IgD-negative memory B cell (primary cell): ENCODE results near the gene CMTR1. TPM values are rescaled to one million over a fixed set of nuclear protein-coding genes. Genes with fewer than 3 reads are reported as not detected.

Source experiments
- H3K27ac Mint-ChIP-seq, 3 donors: one replicate each; pipeline ENCODE4 v1.8.0; 2020 to 2022; ENCODE audit warnings: mild to moderate bottlenecking in 3 of 3, mixed read lengths in 3 of 3, moderate library complexity in 1 of 3
- H3K27me3 Mint-ChIP-seq: one replicate; pipeline ENCODE4 v1.8.0; 2021; ENCODE audit warnings: mixed read lengths
- H3K36me3 Mint-ChIP-seq: one replicate; pipeline ENCODE4 v1.8.0; 2020; ENCODE audit warnings: mild to moderate bottlenecking, mixed read lengths
- H3K4me1 Mint-ChIP-seq, 3 donors: one replicate each; pipeline ENCODE4 v1.8.0; 2020 to 2022; ENCODE audit warnings: mixed read lengths in 3 of 3, mild to moderate bottlenecking in 1 of 3
- H3K4me3 Mint-ChIP-seq, 4 donors: one replicate each; pipeline ENCODE4 v1.8.0; 2020 to 2022; ENCODE audit warnings: mild to moderate bottlenecking in 4 of 4, mixed read lengths in 4 of 4, moderate library complexity in 3 of 4
- H3K9me3 Mint-ChIP-seq, 3 donors: one replicate each; pipeline ENCODE4 v1.8.0; 2020 to 2021; ENCODE audit warnings: mixed read lengths in 3 of 3, mild to moderate bottlenecking in 1 of 3
- polyA plus RNA-seq: library from polyadenylated mRNA; unstranded; fragments of 300-500 nt; fragmentation: Illumina TruSeq; gene quantifications from one replicate; pipeline ENCODE4 v1.2.3, GENCODE V29; 2021

CMTR1 gene
- polyA plus RNA-seq, 1 donor from 2014 or later, result 27.5 TPM

DNA sequence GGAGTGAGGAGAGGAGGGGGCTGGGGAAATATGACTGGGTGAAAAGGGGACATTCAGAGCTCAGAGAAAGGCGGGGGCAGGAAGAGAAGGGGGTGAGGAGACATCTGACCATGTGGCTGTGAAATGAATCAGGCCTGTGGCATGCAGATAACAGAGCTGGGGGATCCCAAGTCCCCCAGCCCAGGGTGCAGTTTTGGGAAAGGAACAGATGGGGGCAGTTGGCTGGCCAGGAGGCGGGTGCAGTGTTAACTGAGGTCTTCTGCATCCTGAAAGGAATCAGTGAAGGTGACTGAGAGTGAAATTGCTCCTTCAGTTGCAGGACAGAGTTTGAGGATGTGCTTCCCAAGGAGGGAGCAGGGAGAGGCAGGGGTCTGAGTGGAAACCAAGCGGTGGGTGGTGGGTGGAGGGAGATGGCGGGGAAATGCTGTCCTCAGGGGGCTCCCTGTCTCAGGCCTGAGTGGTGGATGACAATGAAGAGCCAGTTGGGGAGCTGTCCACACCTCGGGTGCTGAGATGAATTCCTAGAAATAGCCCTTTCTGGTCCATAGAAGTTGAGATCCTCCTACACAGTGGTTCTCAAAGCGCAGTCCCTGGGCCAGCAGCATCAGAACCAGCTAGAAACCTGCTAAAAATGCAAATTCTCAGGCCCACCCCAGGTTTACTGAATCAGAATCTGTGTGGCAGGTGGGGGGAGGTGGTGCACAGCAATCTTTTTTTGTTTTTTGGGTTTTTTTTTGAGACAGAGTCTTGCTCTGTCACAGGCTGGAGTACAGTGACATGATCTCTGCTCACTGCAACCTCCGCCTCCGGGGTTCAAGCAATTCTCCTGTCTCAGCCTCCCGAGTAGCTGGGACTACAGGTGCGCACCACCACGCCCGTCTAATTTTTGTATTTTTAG lies 92.7 kb downstream of the CMTR1 start:
- Mint-ChIP-seq H3K4me1 (peaks cover 4 to 28% (median 27%) of the 10 kb centered on the region in 3 donors), H3K4me3 (no peak overlapping the region), H3K27ac (peak overlapping the region in 2 of 3 donors; percentile 68 to 82), H3K9me3 (no peaks in the 10 kb centered on the region), H3K36me3 (peaks cover 3% of the 10 kb centered on the region), H3K27me3 (no peaks in the 10 kb centered on the region)

DNA sequence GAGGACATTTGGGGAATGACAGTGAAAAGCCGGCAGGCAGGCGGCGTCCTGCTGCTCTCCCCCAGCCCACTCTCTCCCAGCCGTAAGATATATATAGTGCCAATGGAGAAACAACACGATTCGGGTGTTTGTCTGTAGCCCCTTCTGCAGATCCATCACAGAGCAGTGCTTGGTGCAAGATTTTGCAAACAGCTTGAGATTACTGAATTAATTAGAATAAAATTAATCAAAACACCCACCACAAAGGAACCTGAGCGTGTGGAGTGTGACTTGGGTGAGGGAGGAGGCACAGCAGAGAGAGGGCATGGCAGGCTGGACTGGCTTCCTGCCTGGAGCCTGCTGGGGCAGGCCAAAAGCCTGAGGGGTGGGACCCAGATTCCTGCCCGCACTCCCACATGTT lies 95.5 kb downstream of the CMTR1 start:
- no peak overlapping the region for H3K4me3 Mint-ChIP-seq
- H3K27ac Mint-ChIP-seq, result peak overlapping the region in 1 of 3 donors; percentile 1
- peaks cover 5% of the 10 kb centered on the region for H3K36me3 Mint-ChIP-seq
- no peaks in the 10 kb centered on the region for H3K9me3 Mint-ChIP-seq
- peaks cover 4 to 19% (median 18%) of the 10 kb centered on the region in 3 donors for H3K4me1 Mint-ChIP-seq
- peaks cover 2% of the 10 kb centered on the region for H3K27me3 Mint-ChIP-seq

DNA sequence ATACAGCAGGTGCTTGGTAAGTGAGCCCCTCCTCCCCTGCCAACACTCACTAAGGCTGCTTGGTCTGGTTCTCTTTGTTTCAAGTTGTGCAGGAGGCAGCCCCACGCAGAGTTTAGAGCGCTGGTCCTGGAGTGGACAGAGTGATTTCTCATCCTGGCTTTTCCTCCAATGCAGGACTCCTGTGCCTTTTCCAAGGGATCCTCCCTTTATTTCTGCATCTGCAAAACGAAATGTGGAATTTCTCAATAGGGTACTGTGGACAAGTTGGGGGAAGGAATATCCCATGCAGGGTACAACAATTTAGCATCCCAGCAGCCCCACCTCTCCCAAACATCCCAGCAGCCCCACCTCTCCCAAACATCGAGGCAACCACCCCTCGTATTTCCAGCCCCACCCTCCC lies 97.3 kb downstream of the CMTR1 start:
- Mint-ChIP-seq H3K9me3 (no peaks in the 10 kb centered on the region), H3K4me3 (peak overlapping the region in 1 of 4 donors; percentile 39), H3K27me3 (peaks cover 2% of the 10 kb centered on the region), H3K4me1 (peaks cover 0 to 17% (median 17%) of the 10 kb centered on the region in 3 donors), H3K27ac (peak overlapping the region in 1 of 3 donors; percentile 42), H3K36me3 (peaks cover 5% of the 10 kb centered on the region)

DNA sequence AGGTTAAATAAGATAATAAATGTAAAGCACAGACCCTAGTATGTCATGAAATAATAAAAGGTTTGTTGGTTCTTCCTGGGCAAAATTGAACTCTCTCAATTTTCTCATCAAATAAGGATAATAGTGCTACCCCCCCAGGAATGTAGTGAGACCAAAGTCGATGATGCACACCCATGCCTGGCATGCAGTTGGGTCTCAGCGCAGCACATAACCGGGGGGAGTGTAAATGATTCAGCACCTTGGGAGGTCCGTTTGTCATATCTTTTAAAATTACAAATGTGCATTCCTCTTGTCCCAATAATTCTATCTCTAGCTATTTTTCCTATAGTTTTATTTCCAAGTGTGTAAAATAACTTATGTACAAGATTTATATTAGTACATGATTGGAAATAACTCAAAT lies 98.0 kb downstream of the CMTR1 start:
- no peaks in the 10 kb centered on the region for H3K9me3 Mint-ChIP-seq
- H3K27me3 Mint-ChIP-seq, result peaks cover 2% of the 10 kb centered on the region
- H3K36me3 Mint-ChIP-seq, result peaks cover 4% of the 10 kb centered on the region
- H3K4me3 Mint-ChIP-seq, result no peak overlapping the region
- peaks cover 6 to 23% (median 13%) of the 10 kb centered on the region in 3 donors for H3K4me1 Mint-ChIP-seq
- no peak overlapping the region for H3K27ac Mint-ChIP-seq

Other genes starting within 250 kb of the CMTR1 start
- gene TBC1D22B, start 175.4 kb upstream of the CMTR1 start, polyA plus RNA-seq, result 6.9 TPM
- gene TMEM217, start 175.1 kb upstream of the CMTR1 start, polyA plus RNA-seq, result not detected
- 15.4 TPM for gene RNF8, start 79.2 kb upstream of the CMTR1 start, polyA plus RNA-seq
- 82.4 TPM for gene CCDC167, start 66.7 kb downstream of the CMTR1 start, polyA plus RNA-seq